ENCODE measurements around the gene HSPA1B.
"Not testable (repeated sequence)": the region's sequence is repeated elsewhere in the genome, so short reads cannot be mapped to it uniquely, and the experiment has no call there.

The HSPA1B gene

GRCh38 chr6:31796993-31797385, 30.5 kb upstream of the HSPA1B start:
- Histone ChIP-seq H3K4me3 (replicated peaks; ENCODE audit: insufficient read depth, low read length) (no peak overlapping the region), H3K27ac (replicated peaks) (no peak overlapping the region), H3K27me3 (ENCODE audit: insufficient read depth, poor library complexity, severe bottlenecking) (no peaks in the 10 kb centered on the region)
- DNase-seq (ENCODE audit: low read depth in 1 of 2, low spot score in 1 of 2): no peak
- TF ChIP-seq POLR2AphosphoS5 (IDR thresholded peaks at IDR 0.05; ENCODE audit: low read depth): no peak
- TF ChIP-seq SPI1 (IDR thresholded peaks at IDR 0.05; ENCODE audit: borderline replicate concordance, low read depth): no peak
- no peak for TF ChIP-seq REST (IDR thresholded peaks at IDR 0.05; ENCODE audit: insufficient replicate concordance, low read depth)
- TF ChIP-seq CTCF (IDR thresholded peaks at IDR 0.05; ENCODE audit: insufficient read depth, low read length): no peak
- TF ChIP-seq GABPA (IDR thresholded peaks at IDR 0.05; ENCODE audit: low read depth): no peak

- DNase-seq (ENCODE audit: low read depth in 1 of 2, low spot score in 1 of 2): no peak
- H3K4me3 ChIP-seq (replicated peaks; ENCODE audit: insufficient read depth, low read length): no peak overlapping the region
- no peak overlapping the region for H3K27ac ChIP-seq (replicated peaks)
- TF ChIP-seq REST (IDR thresholded peaks at IDR 0.05; ENCODE audit: insufficient replicate concordance, low read depth) (no peak), SPI1 (IDR thresholded peaks at IDR 0.05; ENCODE audit: borderline replicate concordance, low read depth) (no peak), POLR2AphosphoS5 (IDR thresholded peaks at IDR 0.05; ENCODE audit: low read depth) (no peak), GABPA (IDR thresholded peaks at IDR 0.05; ENCODE audit: low read depth) (no peak), CTCF (IDR thresholded peaks at IDR 0.05; ENCODE audit: insufficient read depth, low read length) (no peak)
- no peaks in the 10 kb centered on the region for H3K27me3 ChIP-seq (ENCODE audit: insufficient read depth, poor library complexity, severe bottlenecking)
These were observed 29.9 kb upstream of the HSPA1B start for GRCh38 chr6:31797588-31797987.

GRCh38 chr6:31799781-31800180, 27.8 kb upstream of the HSPA1B start:
- no peak overlapping the region for H3K27ac ChIP-seq (replicated peaks)
- no peaks in the 10 kb centered on the region for H3K27me3 ChIP-seq (ENCODE audit: insufficient read depth, poor library complexity, severe bottlenecking)
- no peak for DNase-seq (ENCODE audit: low read depth in 1 of 2, low spot score in 1 of 2)
- no peak overlapping the region for H3K4me3 ChIP-seq (replicated peaks; ENCODE audit: insufficient read depth, low read length)
- TF ChIP-seq GABPA (IDR thresholded peaks at IDR 0.05; ENCODE audit: low read depth): no peak
- no peak for TF ChIP-seq CTCF (IDR thresholded peaks at IDR 0.05; ENCODE audit: insufficient read depth, low read length)
- no peak for TF ChIP-seq REST (IDR thresholded peaks at IDR 0.05; ENCODE audit: insufficient replicate concordance, low read depth)
- TF ChIP-seq POLR2AphosphoS5 (IDR thresholded peaks at IDR 0.05; ENCODE audit: low read depth): no peak
- no peak for TF ChIP-seq SPI1 (IDR thresholded peaks at IDR 0.05; ENCODE audit: borderline replicate concordance, low read depth)

- H3K27ac ChIP-seq (replicated peaks); H3K27me3 ChIP-seq (ENCODE audit: insufficient read depth, poor library complexity, severe bottlenecking): not testable (repeated sequence)
These were observed 26.3 kb upstream of the HSPA1B start for GRCh38 chr6:31801031-31801927.

More at GRCh38 chr6:31801031-31801927, 26.3 kb upstream of the HSPA1B start:
- DNase-seq (ENCODE audit: low read depth in 1 of 2, low spot score in 1 of 2); H3K4me3 ChIP-seq (replicated peaks; ENCODE audit: insufficient read depth, low read length): not testable (repeated sequence)
